GM12878 (cell line): Measurements from ENCODE around the gene POLR1D. TPM values are rescaled to one million over a fixed set of nuclear protein-coding genes. Genes with fewer than 3 reads are reported as not detected.

Experiments
- ATAC-seq: fragments of 200-7000 bp; cut with Tn5 transposase; 3 replicates; pipeline ENCODE4 v1.9.1; 2020; ENCODE audit warnings: mild to moderate bottlenecking, moderate library complexity
- BruUV-seq: library from RNA; stranded (reverse); fragments of 400-500 nt; replicated peaks from 2 replicates; lab custom pipeline; 2021; lab: Mats Ljungman, UMichigan
- CTCF ChIA-PET: fragments of 300-600 bp; sonication (Branson Sonifier 250); formaldehyde crosslinking; extraction: SDS; loops from one replicate; lab custom pipeline; 2021; ENCODE audit warnings: inconsistent platforms; lab: Yijun Ruan, JAX
- POLR2A ChIA-PET: fragments of 350-600 bp; formaldehyde crosslinking; extraction: SDS; loops from one replicate; lab custom pipeline; 2021; ENCODE audit warnings: inconsistent platforms; lab: Charles Lee
- RAD21 ChIA-PET: fragments of 300-600 bp; sonication (Branson Sonifier 250); formaldehyde crosslinking; loops from one replicate; lab custom pipeline; 2023; ENCODE audit warnings: antibody characterized with exemption; ENCODE audit not compliant: unreplicated experiment; lab: Charles Lee
- SMC1A ChIA-PET: fragments of 300-600 bp; sonication (Branson Sonifier 250); formaldehyde crosslinking; loops from one replicate; lab custom pipeline; 2023; ENCODE audit not compliant: unreplicated experiment, uncharacterized antibody; lab: Charles Lee
- DNase-seq: peaks from one replicate; pipeline ENCODE4 v3.0.0-alpha.2; 2011; ENCODE audit warnings: low read depth, low spot score
- FAIRE-seq: peaks from 3 replicates; lab custom pipeline; 2011; peaks lifted over from hg19 to GRCh38; lab: Jason Lieb, UNC
- H2AFZ ChIP-seq: 2 replicates; pipeline ENCODE4 v1.6.0; 2011; ENCODE audit warnings: low read depth, low read length, control low read depth; ENCODE audit not compliant: control insufficient read depth
- H3K27ac ChIP-seq: 2 replicates; pipeline ENCODE4 v1.5.1; 2011; ENCODE audit warnings: control low read depth; ENCODE audit not compliant: control insufficient read depth, insufficient read depth
- H3K27me3 ChIP-seq, 2 experiments: replicated peaks in 1 of 2; 2 replicates each; pipeline versions ENCODE4 v1.6.0 to v1.6.1; 2011; ENCODE audit warnings: low read length in 1 of 2; ENCODE audit not compliant: control insufficient read depth in 2 of 2, insufficient read depth in 2 of 2
- H3K36me3 ChIP-seq, 2 experiments: 2 replicates each; pipeline ENCODE4 v1.5.1; 2011; ENCODE audit warnings: low read length in 1 of 2; ENCODE audit not compliant: control insufficient read depth in 2 of 2, insufficient read depth in 2 of 2
- H3K4me1 ChIP-seq: 2 replicates; pipeline ENCODE4 v1.6.1; 2011; ENCODE audit warnings: mild to moderate bottlenecking, low read length, moderate library complexity, mixed read lengths; ENCODE audit not compliant: control insufficient read depth, insufficient read depth
- H3K4me2 ChIP-seq: 2 replicates; pipeline ENCODE4 v1.6.0; 2011; ENCODE audit warnings: control low read depth; ENCODE audit not compliant: control insufficient read depth, insufficient read depth
- H3K4me3 ChIP-seq: fragments of 200-600 bp; sonication (generic); 2 replicates; pipeline ENCODE4 v1.5.1; 2016
- H3K79me2 ChIP-seq: 2 replicates; pipeline ENCODE4 v1.6.0; 2011; ENCODE audit warnings: low read length; ENCODE audit not compliant: control insufficient read depth, insufficient read depth
- H3K9ac ChIP-seq: 2 replicates; pipeline ENCODE4 v1.8.0; 2011; ENCODE audit warnings: low read length, control low read depth, mixed read lengths; ENCODE audit not compliant: control insufficient read depth, insufficient read depth
- H3K9me3 ChIP-seq: replicated peaks from 3 replicates; pipeline ENCODE4 v1.5.1; 2011; ENCODE audit warnings: mild to moderate bottlenecking, low read length; ENCODE audit not compliant: control insufficient read depth, insufficient read depth
- H4K20me1 ChIP-seq: 2 replicates; pipeline ENCODE4 v1.6.0; 2011; ENCODE audit not compliant: control insufficient read depth, insufficient read depth
- CHD4 ChIP-seq: fragments of 200-600 bp; sonication (generic); IDR thresholded peaks from 2 replicates; pipeline ENCODE4 v1.6.1; 2016; ENCODE audit warnings: mild to moderate bottlenecking
- REST ChIP-seq: IDR thresholded peaks from 2 replicates; pipeline ENCODE4 v1.6.1; 2012; ENCODE audit warnings: mild to moderate bottlenecking, low read depth, low read length
- ZNF687 ChIP-seq: fragments of 450-650 bp; IDR thresholded peaks from 2 replicates; pipeline ENCODE4 v1.6.1; 2017; ENCODE audit warnings: mild to moderate bottlenecking, moderate library complexity
- WGBS: methylation state at CpG from one replicate; pipeline ENCODE4 v1.1.6; 2016; ENCODE audit warnings: low lambda C conversion rate; ENCODE audit not compliant: insufficient replicate concordance, insufficient coverage; ENCODE audit errors: missing lambda C conversion rate; 5-methylcytosine and 5-hydroxymethylcytosine counted together
- in situ Hi-C: fragments of 300-500 bp; cut with MboI; formaldehyde crosslinking; loops from 9 replicates; pipeline ENCODE4 v1.14.3; 2018; ENCODE audit warnings: mixed read lengths
- intact Hi-C: fragments of 100-400 bp; cut with micrococcal nuclease; formaldehyde crosslinking; loops from one replicate; pipeline ENCODE4 v1.14.2; 2022; ENCODE audit not compliant: unreplicated experiment
- polyA plus RNA-seq, 11 experiments: library from polyadenylated mRNA; depleted of rRNA in 4 of 11; unstranded in 6 of 11; stranded (reverse) in 5 of 11; fragments of >200 nt; fragmentation: Nextera tagmentation in 4 of 11; fragmentation: Illumina TruSeq in 1 of 11; extraction: Ambion mirVana in 4 of 11; extraction: Trizol in 1 of 11; gene quantifications; 1 replicate in 1 of 11; 2 replicates in 10 of 11; pipeline versions ENCODE4 v1.2.1 to v1.2.3, GENCODE V29; 2011 to 2016; ENCODE audit warnings: inconsistent platforms in 2 of 11, missing spikeins in 2 of 11, low read depth in 1 of 11
- total RNA-seq, 4 experiments: library from RNA; depleted of rRNA in 3 of 4; stranded (reverse); fragments of >200 nt in 3 of 4; fragmentation: Illumina TruSeq in 1 of 4; extraction: Trizol in 1 of 4; gene quantifications; 2 replicates each; pipeline versions ENCODE4 v1.2.1 to v1.2.3, GENCODE V29; 2013 to 2021

Gene POLR1D
- total and polyA plus RNA-seq, 10 of the 15 experiments (the other 5 are each of a cell fraction or from before 2014, with no cell fraction given): 119 to 223 (median 160) TPM

GRCh38 chr13:27578121-27579030 lies 43.3 kb upstream of the POLR1D start:
- Histone ChIP-seq H3K4me1 (no peaks in the 10 kb centered on the region), H3K9me3 (no peaks in the 10 kb centered on the region), H3K79me2 (no peaks in the 10 kb centered on the region), H3K4me2 (no peak overlapping the region), H3K27me3 (no peaks in the 10 kb centered on the region), H4K20me1 (no peaks in the 10 kb centered on the region), H3K4me3 (no peak overlapping the region), H3K36me3 (no peaks in the 10 kb centered on the region), H2AFZ (no peak overlapping the region), H3K9ac (no peak overlapping the region), H3K27ac (no peak overlapping the region)
- ChIA-PET RAD21 (no interaction called here), POLR2A (no interaction called here), CTCF (interaction anchor here (0.7 to 1.2 kb wide), 2 partner anchors 24 to 27 kb away, joined by 3 read pairs; no protein-coding TSS in a partner anchor), SMC1A (interaction anchor here (1.0 kb wide), 1 partner anchor 41 kb away, joined by 4 read pairs; no protein-coding TSS in a partner anchor)
- FAIRE-seq (no peak), DNase-seq (no peak), ATAC-seq (no peak)
- intact Hi-C loops (no loop called here), in situ Hi-C loops (no loop called here)
- no TSS peak for BruUV-seq
- WGBS: 97% methylated on average over 6 of the region's 6 CpGs
- TF ChIP-seq ZNF687: no peak
- TF ChIP-seq CHD4: no peak
- no peak for TF ChIP-seq REST
